ENCODE data around the gene IFT88.

Gene IFT88

DNA sequence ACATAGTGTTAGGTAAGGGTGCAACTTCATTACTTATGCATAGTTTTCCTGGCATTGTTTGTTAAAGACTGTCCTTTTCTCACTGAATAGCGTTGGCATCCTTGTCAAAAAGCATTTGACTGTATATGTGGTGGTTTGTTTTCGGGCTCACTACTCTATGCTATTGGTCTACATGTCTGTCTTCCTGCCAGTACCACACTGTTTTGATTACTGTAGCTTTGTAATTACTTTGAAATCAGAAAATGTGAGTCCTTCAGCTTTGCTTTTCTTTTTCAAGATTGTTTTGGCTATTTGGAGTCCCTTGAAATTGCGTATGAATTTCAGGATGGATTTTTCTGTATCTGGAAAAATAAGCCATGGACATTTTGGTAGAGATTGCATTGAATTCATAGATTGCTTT is 56.0 kb downstream of the IFT88 start:
- no peaks in the 10 kb centered on the region for H3K27me3 ChIP-seq (ENCODE audit: control insufficient read depth in 2 of 2, insufficient read depth in 2 of 2, low read length in 2 of 2)
- no peaks in the 10 kb centered on the region for H3K4me1 ChIP-seq (ENCODE audit: control insufficient read depth in 2 of 2, insufficient read depth in 2 of 2, low read length in 2 of 2)
- H3K36me3 ChIP-seq (ENCODE audit: control insufficient read depth in 2 of 2, insufficient read depth in 2 of 2, low read length in 2 of 2): peaks cover 0 to 3% of the 10 kb centered on the region in 2 donors
- H3K27ac ChIP-seq (ENCODE audit: low read depth in 2 of 2, low read length in 2 of 2): no peak overlapping the region
- H3K4me3 ChIP-seq (ENCODE audit: low read length in 2 of 2): no peak overlapping the region
- no peak overlapping the region for H3K9ac ChIP-seq (ENCODE audit: low read depth in 1 of 2, low read length in 2 of 2)
- H3K9me3 ChIP-seq (ENCODE audit: control insufficient read depth in 2 of 2, low read length in 2 of 2): no peaks in the 10 kb centered on the region

DNA sequence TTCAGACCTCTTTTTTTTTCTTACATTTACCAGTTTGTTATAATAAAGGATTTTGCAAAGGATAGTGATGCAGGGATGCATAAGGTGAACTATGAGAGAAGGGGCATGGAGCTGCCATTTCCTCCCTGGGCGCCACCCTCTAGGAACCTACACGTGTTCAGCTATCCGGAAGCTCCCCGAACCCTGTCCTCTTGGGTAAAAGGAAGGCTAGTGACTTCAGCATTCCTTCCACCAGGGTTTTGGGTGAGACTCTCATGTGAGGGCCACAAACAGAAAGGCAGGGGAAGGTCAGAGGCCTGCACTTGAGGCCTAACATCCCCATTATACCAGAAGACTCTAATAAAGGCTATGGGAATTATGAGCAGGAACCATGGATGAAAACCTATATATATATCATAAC is 57.3 kb downstream of the IFT88 start:
- Histone ChIP-seq H3K9me3 (ENCODE audit: control insufficient read depth in 2 of 2, low read length in 2 of 2) (no peaks in the 10 kb centered on the region), H3K27me3 (ENCODE audit: control insufficient read depth in 2 of 2, insufficient read depth in 2 of 2, low read length in 2 of 2) (no peaks in the 10 kb centered on the region), H3K4me1 (ENCODE audit: control insufficient read depth in 2 of 2, insufficient read depth in 2 of 2, low read length in 2 of 2) (no peaks in the 10 kb centered on the region), H3K9ac (ENCODE audit: low read depth in 1 of 2, low read length in 2 of 2) (no peak overlapping the region), H3K4me3 (ENCODE audit: low read length in 2 of 2) (no peak overlapping the region), H3K36me3 (ENCODE audit: control insufficient read depth in 2 of 2, insufficient read depth in 2 of 2, low read length in 2 of 2) (peaks cover 0 to 3% of the 10 kb centered on the region in 2 donors), H3K27ac (ENCODE audit: low read depth in 2 of 2, low read length in 2 of 2) (no peak overlapping the region)

DNA sequence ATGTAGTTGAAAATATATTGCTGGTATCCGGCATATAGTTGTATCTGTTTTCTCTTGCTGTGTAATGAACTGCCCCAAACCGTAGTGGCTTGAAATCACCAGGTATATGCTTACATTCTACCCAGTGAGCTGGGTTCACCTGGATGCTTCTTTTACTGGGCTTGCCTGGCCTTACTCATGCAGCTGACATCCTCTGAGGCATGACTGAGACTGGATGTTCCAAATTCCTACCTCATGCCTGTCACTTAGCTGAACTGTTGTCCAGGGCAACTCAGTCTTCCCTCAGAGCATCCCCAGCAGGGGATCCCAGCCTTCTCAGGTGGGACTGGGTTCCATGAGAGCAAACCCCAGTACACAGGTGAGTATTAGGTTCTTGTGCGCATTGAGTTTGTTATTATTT is 66.8 kb downstream of the IFT88 start:
- H3K36me3 ChIP-seq (ENCODE audit: control insufficient read depth in 2 of 2, insufficient read depth in 2 of 2, low read length in 2 of 2): no peaks in the 10 kb centered on the region
- no peak overlapping the region for H3K27ac ChIP-seq (ENCODE audit: low read depth in 2 of 2, low read length in 2 of 2)
- peaks cover 0 to 5% of the 10 kb centered on the region in 2 donors for H3K4me1 ChIP-seq (ENCODE audit: control insufficient read depth in 2 of 2, insufficient read depth in 2 of 2, low read length in 2 of 2)
- no peak overlapping the region for H3K4me3 ChIP-seq (ENCODE audit: low read length in 2 of 2)
- H3K9ac ChIP-seq (ENCODE audit: low read depth in 1 of 2, low read length in 2 of 2): no peak overlapping the region
- H3K9me3 ChIP-seq (ENCODE audit: control insufficient read depth in 2 of 2, low read length in 2 of 2): no peaks in the 10 kb centered on the region
- no peaks in the 10 kb centered on the region for H3K27me3 ChIP-seq (ENCODE audit: control insufficient read depth in 2 of 2, insufficient read depth in 2 of 2, low read length in 2 of 2)

GRCh38 chr13:20636079-20636478 is 69.1 kb downstream of the IFT88 start:
- Histone ChIP-seq H3K36me3 (ENCODE audit: control insufficient read depth in 2 of 2, insufficient read depth in 2 of 2, low read length in 2 of 2) (no peaks in the 10 kb centered on the region), H3K9me3 (ENCODE audit: control insufficient read depth in 2 of 2, low read length in 2 of 2) (no peaks in the 10 kb centered on the region), H3K4me3 (ENCODE audit: low read length in 2 of 2) (no peak overlapping the region), H3K27me3 (ENCODE audit: control insufficient read depth in 2 of 2, insufficient read depth in 2 of 2, low read length in 2 of 2) (no peaks in the 10 kb centered on the region), H3K27ac (ENCODE audit: low read depth in 2 of 2, low read length in 2 of 2) (no peak overlapping the region), H3K9ac (ENCODE audit: low read depth in 1 of 2, low read length in 2 of 2) (no peak overlapping the region), H3K4me1 (ENCODE audit: control insufficient read depth in 2 of 2, insufficient read depth in 2 of 2, low read length in 2 of 2) (peaks cover 0 to 5% of the 10 kb centered on the region in 2 donors)

- Histone ChIP-seq H3K9ac (ENCODE audit: low read depth in 1 of 2, low read length in 2 of 2) (no peak overlapping the region), H3K27ac (ENCODE audit: low read depth in 2 of 2, low read length in 2 of 2) (no peak overlapping the region), H3K36me3 (ENCODE audit: control insufficient read depth in 2 of 2, insufficient read depth in 2 of 2, low read length in 2 of 2) (no peaks in the 10 kb centered on the region), H3K4me3 (ENCODE audit: low read length in 2 of 2) (no peak overlapping the region), H3K4me1 (ENCODE audit: control insufficient read depth in 2 of 2, insufficient read depth in 2 of 2, low read length in 2 of 2) (peaks cover 0 to 5% of the 10 kb centered on the region in 2 donors), H3K9me3 (ENCODE audit: control insufficient read depth in 2 of 2, low read length in 2 of 2) (no peaks in the 10 kb centered on the region), H3K27me3 (ENCODE audit: control insufficient read depth in 2 of 2, insufficient read depth in 2 of 2, low read length in 2 of 2) (no peaks in the 10 kb centered on the region)
Observed at GRCh38 chr13:20637811-20638210, 70.9 kb downstream of the IFT88 start.

GRCh38 chr13:20647758-20648157 is 80.8 kb downstream of the IFT88 start:
- no peak overlapping the region for H3K9ac ChIP-seq (ENCODE audit: low read depth in 1 of 2, low read length in 2 of 2)
- H3K4me3 ChIP-seq (ENCODE audit: low read length in 2 of 2): no peak overlapping the region
- H3K36me3 ChIP-seq (ENCODE audit: control insufficient read depth in 2 of 2, insufficient read depth in 2 of 2, low read length in 2 of 2): peaks cover 0 to 2% of the 10 kb centered on the region in 2 donors
- H3K9me3 ChIP-seq (ENCODE audit: control insufficient read depth in 2 of 2, low read length in 2 of 2): no peaks in the 10 kb centered on the region
- no peaks in the 10 kb centered on the region for H3K27me3 ChIP-seq (ENCODE audit: control insufficient read depth in 2 of 2, insufficient read depth in 2 of 2, low read length in 2 of 2)
- no peaks in the 10 kb centered on the region for H3K4me1 ChIP-seq (ENCODE audit: control insufficient read depth in 2 of 2, insufficient read depth in 2 of 2, low read length in 2 of 2)
- H3K27ac ChIP-seq (ENCODE audit: low read depth in 2 of 2, low read length in 2 of 2): no peak overlapping the region

- no peak overlapping the region for H3K27ac ChIP-seq (ENCODE audit: low read depth in 2 of 2, low read length in 2 of 2)
- H3K36me3 ChIP-seq (ENCODE audit: control insufficient read depth in 2 of 2, insufficient read depth in 2 of 2, low read length in 2 of 2): no peaks in the 10 kb centered on the region
- no peak overlapping the region for H3K4me3 ChIP-seq (ENCODE audit: low read length in 2 of 2)
- no peaks in the 10 kb centered on the region for H3K27me3 ChIP-seq (ENCODE audit: control insufficient read depth in 2 of 2, insufficient read depth in 2 of 2, low read length in 2 of 2)
- no peaks in the 10 kb centered on the region for H3K4me1 ChIP-seq (ENCODE audit: control insufficient read depth in 2 of 2, insufficient read depth in 2 of 2, low read length in 2 of 2)
- no peaks in the 10 kb centered on the region for H3K9me3 ChIP-seq (ENCODE audit: control insufficient read depth in 2 of 2, low read length in 2 of 2)
- H3K9ac ChIP-seq (ENCODE audit: low read depth in 1 of 2, low read length in 2 of 2): no peak overlapping the region
Observed at GRCh38 chr13:20652946-20653345, 86.0 kb downstream of the IFT88 start.

GRCh38 chr13:20654156-20654555 is 87.2 kb downstream of the IFT88 start:
- Histone ChIP-seq H3K9ac (ENCODE audit: low read depth in 1 of 2, low read length in 2 of 2) (no peak overlapping the region), H3K27ac (ENCODE audit: low read depth in 2 of 2, low read length in 2 of 2) (no peak overlapping the region), H3K27me3 (ENCODE audit: control insufficient read depth in 2 of 2, insufficient read depth in 2 of 2, low read length in 2 of 2) (no peaks in the 10 kb centered on the region), H3K36me3 (ENCODE audit: control insufficient read depth in 2 of 2, insufficient read depth in 2 of 2, low read length in 2 of 2) (peaks cover 0 to 1% of the 10 kb centered on the region in 2 donors), H3K9me3 (ENCODE audit: control insufficient read depth in 2 of 2, low read length in 2 of 2) (no peaks in the 10 kb centered on the region), H3K4me3 (ENCODE audit: low read length in 2 of 2) (no peak overlapping the region), H3K4me1 (ENCODE audit: control insufficient read depth in 2 of 2, insufficient read depth in 2 of 2, low read length in 2 of 2) (no peaks in the 10 kb centered on the region)

- Histone ChIP-seq H3K4me1 (ENCODE audit: control insufficient read depth in 2 of 2, insufficient read depth in 2 of 2, low read length in 2 of 2) (no peaks in the 10 kb centered on the region), H3K27me3 (ENCODE audit: control insufficient read depth in 2 of 2, insufficient read depth in 2 of 2, low read length in 2 of 2) (no peaks in the 10 kb centered on the region), H3K4me3 (ENCODE audit: low read length in 2 of 2) (no peak overlapping the region), H3K9ac (ENCODE audit: low read depth in 1 of 2, low read length in 2 of 2) (no peak overlapping the region), H3K9me3 (ENCODE audit: control insufficient read depth in 2 of 2, low read length in 2 of 2) (no peaks in the 10 kb centered on the region), H3K36me3 (ENCODE audit: control insufficient read depth in 2 of 2, insufficient read depth in 2 of 2, low read length in 2 of 2) (peaks cover 0 to 2% of the 10 kb centered on the region in 2 donors), H3K27ac (ENCODE audit: low read depth in 2 of 2, low read length in 2 of 2) (no peak overlapping the region)
Observed at GRCh38 chr13:20658451-20659040, 91.6 kb downstream of the IFT88 start.

DNA sequence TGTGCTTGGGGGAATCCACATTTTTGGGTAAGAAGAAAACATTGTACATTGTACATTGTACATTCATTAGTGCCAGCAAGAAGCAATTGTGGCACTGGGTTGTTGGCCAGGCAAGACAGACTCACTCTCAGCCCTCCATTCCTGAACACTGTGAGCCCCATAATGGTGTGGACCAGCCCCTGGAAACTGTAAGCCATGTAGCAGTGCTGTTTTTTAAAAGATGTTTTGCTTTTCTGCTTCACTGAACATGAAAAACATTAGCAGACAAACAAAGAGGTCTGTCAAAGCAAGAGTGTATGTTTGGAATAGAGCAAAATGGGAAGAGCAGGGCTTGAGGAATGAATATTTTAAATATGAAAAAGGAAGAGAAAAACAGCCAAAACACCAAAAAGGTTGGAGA is 97.4 kb downstream of the IFT88 start:
- no peak overlapping the region for H3K9ac ChIP-seq (ENCODE audit: low read depth in 1 of 2, low read length in 2 of 2)
- H3K4me3 ChIP-seq (ENCODE audit: low read length in 2 of 2): no peak overlapping the region
- H3K27ac ChIP-seq (ENCODE audit: low read depth in 2 of 2, low read length in 2 of 2): no peak overlapping the region
- no peaks in the 10 kb centered on the region for H3K9me3 ChIP-seq (ENCODE audit: control insufficient read depth in 2 of 2, low read length in 2 of 2)
- no peaks in the 10 kb centered on the region for H3K27me3 ChIP-seq (ENCODE audit: control insufficient read depth in 2 of 2, insufficient read depth in 2 of 2, low read length in 2 of 2)
- no peaks in the 10 kb centered on the region for H3K36me3 ChIP-seq (ENCODE audit: control insufficient read depth in 2 of 2, insufficient read depth in 2 of 2, low read length in 2 of 2)
- H3K4me1 ChIP-seq (ENCODE audit: control insufficient read depth in 2 of 2, insufficient read depth in 2 of 2, low read length in 2 of 2): no peaks in the 10 kb centered on the region

DNA sequence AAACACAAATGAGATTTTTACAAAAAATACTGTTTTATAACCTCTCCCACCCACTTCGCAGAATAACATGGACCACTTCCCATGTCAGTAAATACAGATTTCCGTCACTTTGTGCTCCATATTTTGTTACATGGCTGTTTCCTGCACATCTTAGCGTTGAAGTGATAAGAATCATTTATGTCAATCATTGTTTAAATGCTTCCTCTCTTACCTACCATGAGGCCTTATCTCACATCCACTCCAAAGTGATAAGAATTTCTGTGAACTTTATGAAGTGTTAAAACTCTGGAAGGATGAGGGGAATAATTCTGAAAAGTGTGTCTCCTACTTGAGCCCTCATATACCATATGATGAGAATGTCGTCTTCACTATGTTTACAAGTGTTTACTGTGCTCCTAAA is 100.0 kb downstream of the IFT88 start:
- H3K36me3 ChIP-seq (ENCODE audit: control insufficient read depth in 2 of 2, insufficient read depth in 2 of 2, low read length in 2 of 2): no peaks in the 10 kb centered on the region
- no peak overlapping the region for H3K9ac ChIP-seq (ENCODE audit: low read depth in 1 of 2, low read length in 2 of 2)
- no peaks in the 10 kb centered on the region for H3K4me1 ChIP-seq (ENCODE audit: control insufficient read depth in 2 of 2, insufficient read depth in 2 of 2, low read length in 2 of 2)
- H3K27ac ChIP-seq (ENCODE audit: low read depth in 2 of 2, low read length in 2 of 2): no peak overlapping the region
- no peaks in the 10 kb centered on the region for H3K9me3 ChIP-seq (ENCODE audit: control insufficient read depth in 2 of 2, low read length in 2 of 2)
- no peaks in the 10 kb centered on the region for H3K27me3 ChIP-seq (ENCODE audit: control insufficient read depth in 2 of 2, insufficient read depth in 2 of 2, low read length in 2 of 2)
- no peak overlapping the region for H3K4me3 ChIP-seq (ENCODE audit: low read length in 2 of 2)
